Measurements from ENCODE around the gene HMCN2. TPM values are rescaled to one million over a fixed set of nuclear protein-coding genes. Genes with fewer than 3 reads are reported as not detected.

The HMCN2 gene
- total RNA-seq, 2 experiments from 2014 or later = not detected

DNA sequence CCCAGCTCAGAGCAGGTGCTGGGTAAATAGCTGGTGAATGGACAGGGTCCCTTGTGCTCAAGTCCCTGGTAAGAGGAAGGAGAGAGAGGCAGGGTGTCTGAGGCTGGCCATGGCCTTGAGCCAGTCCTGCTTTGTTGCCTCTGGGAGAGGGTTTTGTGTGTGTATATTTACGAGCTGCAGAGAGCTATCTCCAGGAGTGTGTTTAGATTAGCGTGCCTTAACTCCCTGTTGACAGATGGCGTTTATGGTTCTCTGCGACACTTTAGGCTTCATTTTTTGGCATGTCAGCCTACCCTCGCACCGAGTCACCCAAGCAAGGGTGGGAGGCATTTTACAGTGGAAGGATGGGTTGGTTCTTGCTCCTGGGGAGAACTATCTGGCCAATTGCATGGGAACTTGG lies 22.2 kb downstream of the HMCN2 start:
- ChIA-PET CTCF (ENCODE audit: unreplicated experiment) (no interaction called here), POLR2A (no interaction called here)
- H4K20me1 ChIP-seq (ENCODE audit: insufficient read depth, low read length) = no peaks in the 10 kb centered on the region
- no peaks in the 10 kb centered on the region for H3K9me2 ChIP-seq (ENCODE audit: insufficient read depth, low read length)
- H3K4me3 ChIP-seq (ENCODE audit: low read depth, low read length, poor library complexity, severe bottlenecking) = no peak overlapping the region
- H2AFZ ChIP-seq (ENCODE audit: low read length) = no peak overlapping the region
- intact Hi-C loops (cut with micrococcal nuclease; ENCODE audit: unreplicated experiment) = no loop called here
- BruUV-seq (replicated peaks) = no TSS peak
- H3K79me2 ChIP-seq (ENCODE audit: insufficient read depth, low read depth, low read length) = no peaks in the 10 kb centered on the region
- no peaks in the 10 kb centered on the region for H3K36me3 ChIP-seq (ENCODE audit: insufficient read depth, low read length)
- TF ChIP-seq, protein P1, sequence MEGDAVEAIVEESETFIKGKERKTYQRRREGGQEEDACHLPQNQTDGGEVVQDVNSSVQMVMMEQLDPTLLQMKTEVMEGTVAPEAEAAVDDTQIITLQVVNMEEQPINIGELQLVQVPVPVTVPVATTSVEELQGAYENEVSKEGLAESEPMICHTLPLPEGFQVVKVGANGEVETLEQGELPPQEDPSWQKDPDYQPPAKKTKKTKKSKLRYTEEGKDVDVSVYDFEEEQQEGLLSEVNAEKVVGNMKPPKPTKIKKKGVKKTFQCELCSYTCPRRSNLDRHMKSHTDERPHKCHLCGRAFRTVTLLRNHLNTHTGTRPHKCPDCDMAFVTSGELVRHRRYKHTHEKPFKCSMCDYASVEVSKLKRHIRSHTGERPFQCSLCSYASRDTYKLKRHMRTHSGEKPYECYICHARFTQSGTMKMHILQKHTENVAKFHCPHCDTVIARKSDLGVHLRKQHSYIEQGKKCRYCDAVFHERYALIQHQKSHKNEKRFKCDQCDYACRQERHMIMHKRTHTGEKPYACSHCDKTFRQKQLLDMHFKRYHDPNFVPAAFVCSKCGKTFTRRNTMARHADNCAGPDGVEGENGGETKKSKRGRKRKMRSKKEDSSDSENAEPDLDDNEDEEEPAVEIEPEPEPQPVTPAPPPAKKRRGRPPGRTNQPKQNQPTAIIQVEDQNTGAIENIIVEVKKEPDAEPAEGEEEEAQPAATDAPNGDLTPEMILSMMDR (conservative IDR thresholded peaks at IDR 0.05; ENCODE audit: low read length) = no peak
- TF ChIP-seq EZH2phosphoT487 (IDR thresholded peaks at IDR 0.05; ENCODE audit: borderline replicate concordance, low read depth, low read length) = no peak
- no peaks in the 10 kb centered on the region for H3K4me1 ChIP-seq (ENCODE audit: insufficient read depth, low read length, poor library complexity, severe bottlenecking)
- no peak for DNase-seq (ENCODE audit: low spot score)
- no peak overlapping the region for H3K27ac ChIP-seq (ENCODE audit: low read depth, low read length, poor library complexity, severe bottlenecking)
- no peaks in the 10 kb centered on the region for H3K9me3 ChIP-seq (ENCODE audit: low read length)
- H3K4me2 ChIP-seq (ENCODE audit: low read length) = no peak overlapping the region

DNA sequence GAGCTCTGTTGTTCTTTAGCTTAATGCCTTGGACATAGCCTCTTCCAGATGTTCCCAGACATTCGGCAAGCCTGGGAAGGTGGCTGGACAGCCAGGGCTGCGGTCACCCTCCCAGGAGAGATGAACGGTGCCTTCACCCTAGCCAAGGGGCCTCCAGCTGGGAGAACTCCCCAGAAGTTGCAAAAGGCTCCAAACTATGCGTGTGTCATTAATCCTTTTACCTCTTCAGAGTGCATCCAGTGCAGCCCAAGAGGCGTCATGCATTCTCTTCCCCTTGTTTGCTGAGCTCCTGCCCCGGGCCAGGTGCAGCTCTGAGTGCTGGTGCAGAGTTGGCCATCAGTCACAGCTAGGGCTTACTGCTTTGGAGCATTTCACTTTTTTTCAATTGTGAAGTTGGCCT lies 22.8 kb downstream of the HMCN2 start:
- CTCF ChIA-PET (ENCODE audit: unreplicated experiment) = no interaction called here
- Histone ChIP-seq H3K36me3 (ENCODE audit: insufficient read depth, low read length) (no peaks in the 10 kb centered on the region), H3K9me2 (ENCODE audit: insufficient read depth, low read length) (no peaks in the 10 kb centered on the region), H3K9me3 (ENCODE audit: low read length) (no peaks in the 10 kb centered on the region), H3K79me2 (ENCODE audit: insufficient read depth, low read depth, low read length) (no peaks in the 10 kb centered on the region), H2AFZ (ENCODE audit: low read length) (no peak overlapping the region), H3K4me1 (ENCODE audit: insufficient read depth, low read length, poor library complexity, severe bottlenecking) (no peaks in the 10 kb centered on the region), H3K4me3 (ENCODE audit: low read depth, low read length, poor library complexity, severe bottlenecking) (no peak overlapping the region), H3K4me2 (ENCODE audit: low read length) (no peak overlapping the region), H3K27ac (ENCODE audit: low read depth, low read length, poor library complexity, severe bottlenecking) (no peak overlapping the region), H4K20me1 (ENCODE audit: insufficient read depth, low read length) (no peaks in the 10 kb centered on the region)
- no peak for DNase-seq (ENCODE audit: low spot score)
- no TSS peak for BruUV-seq (replicated peaks)
- intact Hi-C loops (cut with micrococcal nuclease; ENCODE audit: unreplicated experiment) = no loop called here
- TF ChIP-seq, protein P1 (conservative IDR thresholded peaks at IDR 0.05; ENCODE audit: low read length) = no peak
- TF ChIP-seq EZH2phosphoT487 (IDR thresholded peaks at IDR 0.05; ENCODE audit: borderline replicate concordance, low read depth, low read length) = no peak
- POLR2A ChIA-PET = no interaction called here

DNA sequence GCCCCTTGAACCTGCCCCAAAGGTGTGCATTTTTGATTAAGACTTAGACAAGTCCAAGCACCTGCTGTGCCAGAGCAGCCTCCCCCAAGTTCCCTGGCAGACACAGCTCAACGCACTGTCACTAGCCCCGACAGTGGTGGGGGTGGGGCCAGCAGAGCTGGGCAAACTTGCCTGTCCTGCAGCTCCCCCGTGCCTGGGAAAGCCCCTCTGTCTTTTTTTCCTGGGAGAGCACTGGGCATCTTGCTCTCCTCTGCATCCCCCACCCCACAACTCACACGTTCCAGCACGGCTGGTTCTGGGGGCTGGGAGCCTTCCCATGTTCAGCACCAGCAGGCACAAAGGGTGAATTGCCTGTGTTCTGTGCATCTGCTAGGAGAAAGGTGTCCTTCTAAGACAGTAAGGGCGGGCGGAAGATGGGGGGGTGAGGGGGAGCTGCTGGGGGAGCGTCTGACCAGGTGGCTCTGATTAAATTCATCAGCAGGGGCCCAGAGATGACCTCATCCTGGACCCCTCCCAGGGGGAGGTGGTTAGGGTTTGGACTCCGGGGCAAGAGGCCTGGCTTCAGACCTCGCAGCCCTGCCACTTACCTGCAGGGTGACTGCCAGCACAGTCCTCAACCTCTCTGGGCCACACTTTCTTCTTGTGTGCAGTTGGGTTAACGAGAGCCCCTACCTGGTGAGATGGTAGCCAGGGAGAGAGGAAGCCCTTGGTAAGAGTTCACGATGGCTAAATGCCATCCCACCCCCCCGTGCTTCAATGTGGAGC lies 23.5 kb downstream of the HMCN2 start:
- DNase-seq (ENCODE audit: low spot score) = no peak
- Histone ChIP-seq H3K27ac (ENCODE audit: low read depth, low read length, poor library complexity, severe bottlenecking) (no peak overlapping the region), H3K36me3 (ENCODE audit: insufficient read depth, low read length) (no peaks in the 10 kb centered on the region), H3K9me3 (ENCODE audit: low read length) (no peaks in the 10 kb centered on the region), H4K20me1 (ENCODE audit: insufficient read depth, low read length) (no peaks in the 10 kb centered on the region), H3K4me3 (ENCODE audit: low read depth, low read length, poor library complexity, severe bottlenecking) (no peak overlapping the region), H3K9me2 (ENCODE audit: insufficient read depth, low read length) (no peaks in the 10 kb centered on the region), H3K4me1 (ENCODE audit: insufficient read depth, low read length, poor library complexity, severe bottlenecking) (no peaks in the 10 kb centered on the region), H2AFZ (ENCODE audit: low read length) (no peak overlapping the region), H3K4me2 (ENCODE audit: low read length) (no peak overlapping the region), H3K79me2 (ENCODE audit: insufficient read depth, low read depth, low read length) (no peaks in the 10 kb centered on the region)
- ChIA-PET CTCF (ENCODE audit: unreplicated experiment) (no interaction called here), POLR2A (no interaction called here)
- BruUV-seq (replicated peaks) = no TSS peak
- intact Hi-C loops (cut with micrococcal nuclease; ENCODE audit: unreplicated experiment) = no loop called here
- TF ChIP-seq, protein P1 (conservative IDR thresholded peaks at IDR 0.05; ENCODE audit: low read length) = no peak
- no peak for TF ChIP-seq EZH2phosphoT487 (IDR thresholded peaks at IDR 0.05; ENCODE audit: borderline replicate concordance, low read depth, low read length)

All from OCI-LY7 (cell line).